Measurements from ENCODE around the gene FAM118B. TPM values are rescaled to one million over a fixed set of nuclear protein-coding genes. Genes with fewer than 3 reads are reported as not detected.
"Not testable (repeated sequence)": the region's sequence is repeated elsewhere in the genome, so short reads cannot be mapped to it uniquely, and the experiment has no call there.

Gene FAM118B
- total RNA-seq, 1 donor from 2014 or later = 19.4 TPM

GRCh38 chr11:126210871-126211235 is 729 bp upstream of the FAM118B start:
- intact Hi-C loops (cut with DNase I) = loop anchor here (2.0 kb wide), 1 partner anchor 54 kb away; no protein-coding TSS in a partner anchor
- ATAC-seq (no peak), DNase-seq (ENCODE audit: low spot score) (no peak)

GRCh38 chr11:126212089-126212660 is 593 bp downstream of the FAM118B start:
- DNase-seq (ENCODE audit: low spot score) (no peak), ATAC-seq (no peak)
- intact Hi-C loops (cut with DNase I) = no loop called here

- ATAC-seq = no peak
- intact Hi-C loops (cut with DNase I) = loop anchor here (2.0 kb wide), 1 partner anchor 58 kb away; no protein-coding TSS in a partner anchor
- no peak for DNase-seq (ENCODE audit: low spot score)
These were observed 2.9 kb downstream of the FAM118B start for GRCh38 chr11:126214441-126214840.

- intact Hi-C loops (cut with DNase I) = loop anchor here (2.0 kb wide), 1 partner anchor 58 kb away; no protein-coding TSS in a partner anchor
- no peak for ATAC-seq
These were observed 3.3 kb downstream of the FAM118B start for GRCh38 chr11:126214841-126215240.

GRCh38 chr11:126216526-126217305 is 5.1 kb downstream of the FAM118B start:
- DNase-seq (ENCODE audit: low spot score) = no peak
- intact Hi-C loops (cut with DNase I) = no loop called here
- ATAC-seq = no peak

More at GRCh38 chr11:126214841-126215240, 3.3 kb downstream of the FAM118B start:
- DNase-seq (ENCODE audit: low spot score) = no peak

- DNase-seq (ENCODE audit: low spot score) = no peak
- ATAC-seq = no peak
- intact Hi-C loops (cut with DNase I) = no loop called here
These were observed 5.9 kb downstream of the FAM118B start for GRCh38 chr11:126217491-126217890.

- no peak for DNase-seq (ENCODE audit: low spot score)
- intact Hi-C loops (cut with DNase I) = no loop called here
- ATAC-seq = no peak
These were observed 8.0 kb downstream of the FAM118B start for GRCh38 chr11:126219547-126219946.

- DNase-seq (ENCODE audit: low spot score) (no peak), ATAC-seq (no peak)
- intact Hi-C loops (cut with DNase I) = no loop called here
These were observed 13.2 kb downstream of the FAM118B start for GRCh38 chr11:126224647-126225294.

GRCh38 chr11:126225295-126225665 is 13.7 kb downstream of the FAM118B start:
- no peak for ATAC-seq
- intact Hi-C loops (cut with DNase I) = no loop called here
- no peak for DNase-seq (ENCODE audit: low spot score)

GRCh38 chr11:126226334-126227084 is 14.9 kb downstream of the FAM118B start:
- no peak for DNase-seq (ENCODE audit: low spot score)
- intact Hi-C loops (cut with DNase I) = no loop called here
- ATAC-seq = no peak

GRCh38 chr11:126229858-126230540 is 18.4 kb downstream of the FAM118B start:
- DNase-seq (ENCODE audit: low spot score) (no peak), ATAC-seq (no peak)
- intact Hi-C loops (cut with DNase I) = no loop called here

- DNase-seq (ENCODE audit: low spot score) (no peak), ATAC-seq (no peak)
- intact Hi-C loops (cut with DNase I) = no loop called here
These were observed 20.3 kb downstream of the FAM118B start for GRCh38 chr11:126231725-126232459.

GRCh38 chr11:126232683-126233082 is 21.1 kb downstream of the FAM118B start:
- intact Hi-C loops (cut with DNase I) = no loop called here
- DNase-seq (ENCODE audit: low spot score) (no peak), ATAC-seq (no peak)

- intact Hi-C loops (cut with DNase I) = no loop called here
- no peak for DNase-seq (ENCODE audit: low spot score)
- ATAC-seq = no peak
These were observed 21.8 kb downstream of the FAM118B start for GRCh38 chr11:126233391-126233790.

- intact Hi-C loops (cut with DNase I) = no loop called here
- ATAC-seq (no peak), DNase-seq (ENCODE audit: low spot score) (no peak)
These were observed 35.1 kb downstream of the FAM118B start for GRCh38 chr11:126246636-126247035.

- intact Hi-C loops (cut with DNase I) = no loop called here
- ATAC-seq (no peak), DNase-seq (ENCODE audit: low spot score) (no peak)
These were observed 41.7 kb downstream of the FAM118B start for GRCh38 chr11:126253265-126253664.

GRCh38 chr11:126254819-126255218 is 43.2 kb downstream of the FAM118B start:
- ATAC-seq = no peak
- no peak for DNase-seq (ENCODE audit: low spot score)
- intact Hi-C loops (cut with DNase I) = no loop called here

- DNase-seq (ENCODE audit: low spot score); intact Hi-C loops (cut with DNase I); ATAC-seq: not testable (repeated sequence)
These were observed 43.9 kb downstream of the FAM118B start for GRCh38 chr11:126255507-126255906.
